Fibroblast of upper back skin (primary cell): ENCODE data around the gene MARCHF10.
"Not testable (repeated sequence)": the region's sequence is repeated elsewhere in the genome, so short reads cannot be mapped to it uniquely, and the experiment has no call there.

Source experiments
- DNase-seq: peaks from one replicate; pipeline ENCODE4 v3.0.0-alpha.2; 2013

MARCHF10 gene

DNA sequence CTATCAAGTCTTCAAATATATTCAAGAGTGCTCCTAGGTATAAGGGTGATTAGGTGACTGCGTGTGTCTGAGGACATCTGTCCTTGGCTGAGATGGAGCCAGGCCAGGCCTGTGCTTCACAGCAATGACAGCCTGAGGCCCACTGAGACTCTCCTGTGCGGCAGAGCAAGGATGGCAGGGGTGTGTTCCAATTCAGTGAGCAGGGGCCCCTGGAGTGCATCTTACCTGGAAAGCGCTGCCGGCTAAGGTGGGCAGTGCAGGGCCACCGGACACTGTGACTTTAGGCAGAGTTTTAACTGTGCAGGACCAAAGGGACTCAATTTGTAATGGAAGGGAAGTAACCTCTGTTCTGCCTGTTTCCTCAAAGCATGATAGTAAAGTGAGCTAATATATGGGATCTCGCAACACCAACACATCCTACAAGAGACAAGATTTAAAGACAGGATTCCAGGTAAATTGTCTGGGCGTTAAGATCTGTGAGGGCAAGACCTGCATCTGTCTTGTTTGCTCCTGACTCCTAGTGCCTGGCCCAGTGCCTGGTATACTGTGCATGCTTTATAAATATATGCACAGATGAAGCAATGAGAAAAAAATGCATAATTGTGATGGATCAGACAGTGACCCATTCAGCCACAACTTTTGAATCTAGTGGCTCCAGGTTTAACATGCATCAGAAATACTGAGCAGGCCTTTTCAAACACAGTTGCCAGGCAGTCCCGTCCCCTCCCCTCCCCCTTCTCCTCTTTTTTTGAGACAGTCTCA is 93.9 kb downstream of the MARCHF10 start:
- DNase-seq = peak; percentile 67

DNA sequence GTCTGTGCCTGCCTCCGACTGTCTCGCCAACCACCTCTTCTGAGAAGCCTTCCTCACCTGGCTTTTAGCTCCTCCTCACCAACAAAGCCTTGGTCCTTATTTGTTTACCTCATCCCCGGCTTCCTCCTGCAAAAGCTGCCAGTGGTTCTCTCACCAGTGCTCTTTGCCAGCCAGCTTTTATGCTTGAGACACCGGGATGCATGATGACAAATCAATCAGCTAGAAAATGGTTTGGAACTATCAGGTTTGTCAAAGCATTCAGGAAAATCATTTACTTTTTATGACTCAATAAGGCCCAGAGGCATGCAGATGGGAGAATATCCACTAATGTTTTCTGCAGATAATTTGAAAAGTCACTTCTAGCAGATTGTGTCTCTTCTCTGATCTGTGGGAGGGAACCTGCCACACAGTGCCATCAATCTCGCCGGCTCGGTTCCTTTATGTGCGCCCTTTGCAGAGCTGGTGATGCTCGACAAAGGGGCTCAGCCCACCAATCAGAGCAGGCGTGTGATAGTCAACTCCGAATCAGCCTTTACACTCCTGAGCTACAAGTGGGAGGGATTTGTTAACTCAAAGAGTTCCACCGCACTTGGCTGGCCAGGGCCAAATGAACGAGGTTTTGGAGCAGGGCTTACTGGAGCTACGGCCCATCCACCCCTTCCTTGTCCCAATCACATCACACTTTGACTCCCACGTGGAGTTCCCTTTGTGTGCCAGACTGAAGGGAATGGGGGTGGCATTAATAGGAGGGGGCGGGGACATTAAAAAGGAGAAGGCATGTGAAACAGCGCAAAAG is 94.8 kb downstream of the MARCHF10 start:
- no peak for DNase-seq

- DNase-seq = no peak
Observed at GRCh38 chr17:62712171-62712581, 95.9 kb downstream of the MARCHF10 start.

DNA sequence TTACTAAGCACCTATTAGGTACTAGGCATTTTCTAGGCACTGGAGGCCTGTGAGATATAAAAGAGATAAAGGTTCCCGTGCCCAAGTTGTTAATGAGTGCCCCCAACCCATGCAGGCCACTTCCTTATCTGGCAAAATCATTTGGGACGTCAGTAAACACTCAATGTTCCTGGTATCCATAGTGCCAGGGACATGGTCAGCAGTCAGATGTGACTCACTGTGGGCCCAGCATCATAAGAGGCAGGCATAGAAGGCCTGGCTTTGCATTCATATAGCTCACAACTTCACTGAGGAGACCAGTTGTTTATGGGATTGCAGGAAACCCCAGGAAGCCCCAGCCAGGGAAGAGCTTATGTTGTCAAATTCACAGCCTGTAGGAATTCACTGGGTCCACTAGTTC is 99.5 kb downstream of the MARCHF10 start:
- no peak for DNase-seq

DNA sequence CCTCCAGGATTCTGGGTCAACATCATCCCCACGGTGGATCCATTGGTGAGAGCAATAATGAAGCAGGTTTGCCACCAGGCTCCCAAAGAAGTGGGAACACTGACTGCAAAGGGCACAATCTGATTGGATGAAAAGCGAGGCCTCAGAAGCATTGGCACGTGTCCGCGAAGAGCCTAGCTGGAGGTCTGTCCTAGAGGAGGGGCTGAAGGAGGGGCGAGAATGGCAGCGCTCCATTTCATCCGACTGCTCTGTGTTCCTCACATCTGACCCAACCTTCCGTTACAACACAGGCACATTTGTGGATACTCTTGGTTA is 100.7 kb downstream of the MARCHF10 start:
- no peak for DNase-seq

- DNase-seq = no peak
Observed at GRCh38 chr17:62706598-62707424, 101.3 kb downstream of the MARCHF10 start.

DNA sequence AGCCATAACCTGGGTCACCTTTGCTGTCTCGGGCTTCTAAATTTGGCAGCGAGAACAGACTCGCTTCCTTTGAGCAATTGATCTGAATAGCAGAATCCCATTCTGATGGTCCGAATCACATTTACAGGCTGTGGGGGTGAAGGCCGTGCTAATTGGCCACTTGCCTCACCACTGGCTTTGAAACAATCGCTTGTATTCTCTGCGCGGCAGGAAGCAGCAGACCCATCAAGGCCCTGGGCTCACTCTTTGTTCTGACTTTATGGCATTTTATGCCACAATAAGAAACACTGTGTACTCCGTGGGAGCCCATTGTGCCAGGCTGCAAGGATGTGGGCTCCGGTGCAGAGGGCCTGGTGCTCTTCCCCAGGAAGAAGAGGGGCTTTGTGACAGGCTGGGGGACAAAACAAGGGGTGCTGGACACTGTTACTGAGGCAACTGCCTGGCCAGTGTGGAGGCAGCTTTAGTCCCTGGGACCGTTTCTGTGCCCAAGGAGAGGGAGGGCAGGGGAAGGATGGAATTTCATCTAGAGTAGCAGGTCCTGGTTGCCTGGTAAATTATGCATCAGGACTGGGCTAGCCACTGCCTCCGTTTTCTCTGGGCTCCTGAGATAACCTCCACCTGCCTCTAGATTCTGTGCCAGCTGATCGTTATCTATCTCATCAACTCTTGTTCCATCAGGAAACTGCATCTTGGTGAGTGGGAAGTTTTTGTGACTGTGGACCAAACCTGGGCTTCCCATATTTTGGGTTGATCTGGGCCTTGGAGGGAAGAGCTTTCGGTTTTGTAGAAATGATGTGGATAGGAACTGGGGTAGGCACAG is 102.1 kb downstream of the MARCHF10 start:
- DNase-seq = peak; percentile 52

DNA sequence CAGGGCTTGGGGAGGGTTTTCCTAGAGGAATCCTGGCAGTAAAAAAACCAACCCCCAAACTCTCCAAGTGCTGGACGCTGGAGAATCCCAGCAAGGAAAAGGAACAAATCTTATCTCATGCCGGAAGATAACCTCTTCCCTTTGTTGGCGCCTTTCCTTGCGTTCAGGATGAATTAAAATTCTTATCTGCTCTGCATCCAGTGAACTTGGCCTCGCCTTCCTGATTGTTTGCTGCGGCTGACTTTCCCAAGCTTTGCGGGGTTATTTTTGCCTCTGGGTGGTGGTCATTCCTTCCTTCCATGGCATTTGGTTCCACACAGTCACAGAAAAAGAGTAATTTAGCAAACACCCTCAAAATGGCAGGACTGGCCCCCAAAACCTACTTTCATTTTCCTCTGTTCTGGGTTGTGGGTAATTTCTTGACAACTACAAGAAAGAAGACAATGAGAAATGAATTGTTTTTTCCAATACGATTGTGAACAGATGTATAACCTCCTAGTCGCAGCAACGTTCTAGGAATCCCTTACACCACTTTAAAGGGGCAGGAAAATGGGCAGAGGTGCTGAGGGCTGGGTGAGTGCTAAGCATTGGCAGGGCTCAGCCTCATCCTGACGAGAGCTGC is 102.8 kb downstream of the MARCHF10 start:
- DNase-seq = no peak

GRCh38 chr17:62704381-62704971 is 103.6 kb downstream of the MARCHF10 start:
- no peak for DNase-seq

DNA sequence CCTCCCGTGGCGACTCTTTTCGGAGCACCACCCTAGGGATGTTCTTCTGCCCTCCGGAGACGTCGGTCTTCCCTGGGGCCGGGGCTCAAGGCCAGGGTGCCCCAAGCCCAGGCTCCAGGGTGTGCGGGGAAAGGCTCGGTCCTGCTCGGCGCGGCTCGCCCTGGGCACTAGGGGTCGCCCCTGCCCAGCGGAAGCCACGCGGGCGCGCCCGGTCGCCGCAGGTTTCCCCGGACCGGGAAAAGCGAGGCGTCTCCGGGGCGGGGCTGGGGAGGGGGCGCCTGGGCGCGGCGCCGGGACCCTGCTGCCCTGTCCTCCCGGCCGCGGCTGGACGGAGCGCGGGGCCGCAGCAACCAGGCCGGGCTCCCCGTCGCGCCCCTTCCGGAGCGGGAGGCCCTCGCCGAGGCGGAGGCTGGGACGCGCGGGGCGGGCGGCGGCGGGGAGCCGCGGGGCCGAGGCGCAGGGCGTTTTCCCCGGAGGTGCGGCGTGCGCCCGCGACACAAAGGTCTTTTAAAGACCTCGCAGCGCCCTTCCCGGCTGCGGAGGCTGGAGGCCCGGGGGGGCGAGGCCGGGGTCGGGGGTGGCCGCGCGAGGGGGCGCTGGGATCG is 104.2 kb downstream of the MARCHF10 start:
- peak; percentile 51 for DNase-seq

DNA sequence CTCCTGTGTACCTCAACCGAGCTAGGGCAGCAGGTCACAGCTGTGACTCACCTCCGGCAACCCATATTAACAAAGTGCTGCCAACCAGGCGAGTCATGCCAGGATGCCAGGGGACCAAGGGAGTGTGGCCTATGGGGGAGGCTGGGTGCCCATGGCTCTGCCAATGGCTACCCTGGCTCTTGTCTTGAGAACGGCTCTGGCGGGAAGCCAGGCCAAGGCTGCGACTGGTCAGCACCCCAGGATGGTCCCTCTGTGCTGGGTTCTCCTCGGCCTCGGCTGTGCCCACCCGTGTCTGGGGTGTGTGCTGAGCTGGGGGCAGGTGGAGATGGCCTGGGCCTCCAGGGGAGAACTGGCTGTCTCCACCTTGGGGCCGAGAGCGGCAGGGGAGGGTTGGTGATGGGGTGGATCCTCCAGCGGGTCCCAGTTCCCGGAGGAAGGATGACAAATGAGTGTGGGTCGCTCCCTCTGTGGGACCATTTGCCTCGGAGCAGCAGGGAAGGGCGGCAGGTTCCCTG is 104.8 kb downstream of the MARCHF10 start:
- DNase-seq = no peak

GRCh38 chr17:62702746-62703260 is 105.3 kb downstream of the MARCHF10 start:
- DNase-seq = no peak

GRCh38 chr17:62701706-62702085 is 106.4 kb downstream of the MARCHF10 start:
- no peak for DNase-seq

- DNase-seq = no peak
Observed at GRCh38 chr17:62700964-62701705, 107.0 kb downstream of the MARCHF10 start.

DNA sequence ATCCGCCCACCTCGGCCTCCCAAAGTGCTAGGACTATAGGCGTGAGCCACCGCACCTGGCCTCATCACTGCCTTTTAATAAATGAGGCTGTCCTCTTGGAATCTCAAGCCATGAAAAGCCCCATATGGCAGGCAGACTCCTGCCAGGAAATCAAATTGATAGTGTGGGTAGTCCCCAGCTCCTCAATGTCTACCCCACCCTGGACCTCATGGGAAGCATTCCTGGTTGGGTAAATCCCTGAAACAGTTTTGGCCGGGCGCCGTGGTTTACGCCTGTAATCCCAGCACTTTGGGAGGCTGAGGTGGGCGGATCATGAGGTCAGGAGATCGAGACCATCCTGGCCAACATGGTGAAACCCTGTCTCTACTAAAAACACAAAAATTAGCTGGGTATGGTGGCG is 109.7 kb downstream of the MARCHF10 start:
- peak; percentile 80 for DNase-seq

DNA sequence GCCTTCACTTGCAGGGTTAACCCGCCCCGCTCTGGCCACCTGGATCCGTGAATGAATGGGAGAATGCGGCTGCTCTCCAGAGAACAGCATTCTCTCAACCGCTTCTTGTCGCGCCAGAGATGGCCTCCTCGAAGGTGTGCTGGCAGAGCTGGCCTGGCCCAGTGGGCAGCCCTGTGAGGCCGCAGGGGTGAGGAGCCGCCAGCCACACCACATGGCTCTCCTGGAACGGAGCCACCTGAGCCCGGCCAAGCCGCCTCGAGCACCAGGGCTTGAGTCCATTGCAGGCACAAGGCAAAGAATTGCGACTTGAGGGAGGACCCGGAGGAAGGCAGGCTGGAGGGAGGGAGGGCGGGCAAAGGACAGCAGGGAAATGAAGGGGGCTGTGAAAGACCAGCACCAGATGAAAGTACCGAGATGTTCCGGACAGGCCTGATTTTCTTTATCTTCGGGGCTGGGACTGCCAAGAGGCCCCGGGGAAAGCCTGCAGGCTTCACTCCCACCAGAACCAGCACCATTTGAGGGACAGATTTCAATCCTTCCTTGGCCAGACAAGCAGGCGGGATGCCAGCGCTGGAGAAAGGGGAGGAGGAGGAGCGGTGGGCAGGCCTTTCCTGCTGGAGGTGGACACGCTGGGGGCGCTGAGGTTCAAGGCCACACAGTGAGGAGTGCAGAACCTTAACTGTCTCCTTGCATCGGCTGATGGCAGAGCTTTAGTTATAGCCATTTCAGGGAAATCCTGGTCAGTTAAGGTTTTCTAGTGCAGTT is 111.2 kb downstream of the MARCHF10 start:
- no peak for DNase-seq

- no peak for DNase-seq
Observed at GRCh38 chr17:62696256-62696655, 111.9 kb downstream of the MARCHF10 start.

DNA sequence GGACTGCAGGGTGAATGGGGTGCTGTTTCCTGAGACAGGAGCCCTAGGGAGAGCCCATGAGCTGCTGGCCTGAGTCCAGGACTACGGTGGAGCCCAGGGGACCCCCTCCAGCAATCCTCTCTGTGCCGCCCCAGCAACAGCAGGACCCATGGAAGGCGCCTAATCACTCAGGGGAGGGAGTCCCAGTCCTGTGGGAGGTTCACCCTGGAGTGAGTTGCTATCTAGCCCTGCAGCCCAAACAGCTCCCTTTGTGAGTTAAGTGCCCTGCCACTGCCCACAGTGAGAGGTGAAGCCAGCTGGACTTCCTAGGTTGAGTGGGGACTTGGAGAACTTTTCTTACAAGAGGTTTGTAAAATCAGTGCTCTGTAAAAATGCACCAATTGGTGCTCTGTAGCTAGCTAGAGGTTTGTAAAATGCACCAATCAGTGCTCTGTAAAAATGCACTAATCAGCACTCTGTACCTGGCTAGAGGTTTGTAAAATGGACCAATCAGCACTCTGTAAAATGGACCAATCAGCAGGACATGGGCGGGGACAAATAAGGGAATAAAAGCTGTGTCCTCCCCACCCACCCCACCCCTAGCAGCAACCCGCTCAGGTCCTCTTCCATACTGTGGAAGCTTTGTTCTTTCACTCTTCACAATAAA is 112.9 kb downstream of the MARCHF10 start:
- DNase-seq = not testable (repeated sequence)
